Measurements from ENCODE around the gene RNF224. TPM values are rescaled to one million over a fixed set of nuclear protein-coding genes. Genes with fewer than 3 reads are reported as not detected.
A peak's percentile ranks its signal among the peaks of the same experiment; 100 is the strongest.

Gene RNF224
- total RNA-seq, 1 donor from 2014 or later = not detected

GRCh38 chr9:137198051-137198901 lies 29.0 kb upstream of the RNF224 start:
- Mint-ChIP-seq H3K27me3 (ENCODE audit: low read depth, unreplicated experiment) (no peaks in the 10 kb centered on the region), H3K36me3 (ENCODE audit: low read depth, unreplicated experiment) (no peaks in the 10 kb centered on the region), H3K9me3 (ENCODE audit: unreplicated experiment) (no peaks in the 10 kb centered on the region), H3K4me3 (ENCODE audit: unreplicated experiment) (peak overlapping the region; percentile 71), H3K4me1 (ENCODE audit: low read depth, unreplicated experiment) (peaks cover 12% of the 10 kb centered on the region), H3K27ac (ENCODE audit: unreplicated experiment) (no peak overlapping the region)
- Histone ChIP-seq H4K20me1 (ENCODE audit: insufficient read depth, low read length) (peaks cover 59% of the 10 kb centered on the region), H2AFZ (ENCODE audit: low read depth, low read length) (no peak overlapping the region), H3K9ac (ENCODE audit: low read length) (peak overlapping the region; percentile 6), H3K4me2 (ENCODE audit: low read length) (peak overlapping the region; percentile 89), H3K27me3 (ENCODE audit: insufficient read depth, low read length) (no peaks in the 10 kb centered on the region), H3K79me2 (ENCODE audit: insufficient read depth, low read length) (peaks cover 59% of the 10 kb centered on the region), H3K4me3 (ENCODE audit: insufficient read depth, low read depth, low read length) (peak overlapping the region; percentile 10), H3K27ac (ENCODE audit: low read depth, low read length) (no peak overlapping the region), H3K36me3 (ENCODE audit: insufficient read depth, low read length) (no peaks in the 10 kb centered on the region), H3K9me3 (ENCODE audit: insufficient read depth, low read depth, low read length) (no peaks in the 10 kb centered on the region), H3K4me1 (ENCODE audit: insufficient read depth, low read length) (peaks cover 18% of the 10 kb centered on the region)
- no peak for DNase-seq (ENCODE audit: low read depth)
- FAIRE-seq = no peak
- TF ChIP-seq EZH2 (IDR thresholded peaks at IDR 0.05; ENCODE audit: insufficient read depth, low read length) (no peak), CTCF (IDR thresholded peaks at IDR 0.05; ENCODE audit: insufficient read depth, low read depth, low read length) (no peak)

GRCh38 chr9:137198902-137199283 lies 28.4 kb upstream of the RNF224 start:
- peak overlapping the region; percentile 48 for H3K4me3 ChIP-seq (ENCODE audit: insufficient read depth, low read depth, low read length)
- H3K27ac ChIP-seq (ENCODE audit: low read depth, low read length) = no peak overlapping the region
- Mint-ChIP-seq H3K27me3 (ENCODE audit: low read depth, unreplicated experiment) (no peaks in the 10 kb centered on the region), H3K4me3 (ENCODE audit: unreplicated experiment) (no peak overlapping the region), H3K4me1 (ENCODE audit: low read depth, unreplicated experiment) (peaks cover 10% of the 10 kb centered on the region), H3K9me3 (ENCODE audit: unreplicated experiment) (no peaks in the 10 kb centered on the region), H3K27ac (ENCODE audit: unreplicated experiment) (no peak overlapping the region), H3K36me3 (ENCODE audit: low read depth, unreplicated experiment) (no peaks in the 10 kb centered on the region)
- peaks cover 18% of the 10 kb centered on the region for H3K4me1 ChIP-seq (ENCODE audit: insufficient read depth, low read length)
- FAIRE-seq (no peak), DNase-seq (ENCODE audit: low read depth) (no peak)
- peaks cover 64% of the 10 kb centered on the region for H3K79me2 ChIP-seq (ENCODE audit: insufficient read depth, low read length)
- TF ChIP-seq EZH2 (IDR thresholded peaks at IDR 0.05; ENCODE audit: insufficient read depth, low read length) = no peak
- TF ChIP-seq CTCF (IDR thresholded peaks at IDR 0.05; ENCODE audit: insufficient read depth, low read depth, low read length) = no peak
- no peaks in the 10 kb centered on the region for H3K9me3 ChIP-seq (ENCODE audit: insufficient read depth, low read depth, low read length)
- no peaks in the 10 kb centered on the region for H3K36me3 ChIP-seq (ENCODE audit: insufficient read depth, low read length)
- H2AFZ ChIP-seq (ENCODE audit: low read depth, low read length) = no peak overlapping the region
- H3K4me2 ChIP-seq (ENCODE audit: low read length) = peak overlapping the region; percentile 89
- H4K20me1 ChIP-seq (ENCODE audit: insufficient read depth, low read length) = peaks cover 55% of the 10 kb centered on the region
- no peaks in the 10 kb centered on the region for H3K27me3 ChIP-seq (ENCODE audit: insufficient read depth, low read length)
- H3K9ac ChIP-seq (ENCODE audit: low read length) = peak overlapping the region; percentile 52
